NCI-H1417 treated with DMSO at 0.1 percent for 48 hours (cell line): ENCODE results near the gene GPHA2.

Experiments used
- DNase-seq: peaks from one replicate; lab custom pipeline; 2025; lab: John Stamatoyannopoulos, UW

Gene GPHA2

DNA sequence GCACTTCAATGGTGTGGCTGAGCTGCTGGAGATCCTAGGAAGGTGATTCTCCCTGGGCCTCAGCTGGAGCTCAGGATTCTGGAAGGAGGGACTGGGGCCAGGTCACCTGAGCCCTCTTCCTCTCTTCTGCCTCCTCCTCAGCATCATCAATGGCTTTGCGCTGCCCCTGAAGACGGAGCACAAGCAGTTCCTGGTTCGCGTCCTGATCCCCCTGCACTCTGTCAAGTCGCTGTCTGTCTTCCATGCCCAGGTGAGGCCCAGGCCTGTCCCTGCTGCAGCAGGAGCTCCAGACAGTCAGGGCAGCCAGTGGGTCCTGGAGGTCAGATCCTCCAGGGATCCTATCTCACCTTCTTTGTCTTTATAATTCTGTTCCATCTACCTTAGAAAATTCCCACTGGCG lies 5.4 kb downstream of the GPHA2 start:
- DNase-seq: no peak

- DNase-seq: no peak
Observed at GRCh38 chr11:64929625-64930024, 6.1 kb downstream of the GPHA2 start.

DNA sequence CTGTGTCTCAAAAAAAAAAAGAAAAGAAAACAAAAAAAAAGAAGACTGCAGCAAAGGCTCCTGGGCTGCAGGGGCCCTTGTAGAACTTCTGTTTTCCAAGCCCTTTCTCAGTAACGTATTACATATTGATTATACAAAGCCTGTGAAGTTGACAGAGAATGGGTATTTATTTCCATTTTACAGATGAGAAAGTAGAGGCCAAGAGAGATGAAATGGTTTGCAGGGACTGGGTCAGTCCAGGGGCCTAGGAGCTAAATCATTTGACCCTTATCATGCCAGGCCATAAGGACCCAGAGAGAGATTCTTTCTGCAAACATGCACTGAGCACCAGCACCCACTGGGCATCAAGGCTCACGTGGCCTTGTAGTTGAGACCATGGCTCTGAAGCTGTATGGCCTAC lies 6.7 kb downstream of the GPHA2 start:
- DNase-seq: no peak

DNA sequence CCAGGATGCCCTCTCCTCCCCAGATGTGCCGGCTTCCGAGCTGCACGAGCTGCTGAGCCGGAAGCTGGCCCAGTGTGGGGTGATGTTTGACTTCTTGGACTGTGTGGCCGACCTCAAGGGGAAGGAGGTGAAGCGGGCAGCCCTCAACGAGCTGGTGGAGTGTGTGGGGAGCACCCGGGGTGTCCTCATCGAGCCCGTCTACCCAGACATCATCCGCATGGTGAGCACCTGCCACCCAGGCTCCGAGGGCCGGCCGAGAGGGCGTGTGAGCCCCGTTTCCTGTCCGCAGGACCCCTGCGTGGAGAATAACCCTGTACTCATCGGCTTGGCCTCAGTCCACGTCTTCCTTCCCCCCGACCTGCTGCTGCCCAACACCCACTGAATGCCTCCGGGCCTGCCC lies 9.0 kb downstream of the GPHA2 start:
- DNase-seq: no peak

- DNase-seq: no peak
Observed at GRCh38 chr11:64925536-64926436, 9.9 kb downstream of the GPHA2 start.

GRCh38 chr11:64924910-64925284 lies 10.8 kb downstream of the GPHA2 start:
- no peak for DNase-seq

DNA sequence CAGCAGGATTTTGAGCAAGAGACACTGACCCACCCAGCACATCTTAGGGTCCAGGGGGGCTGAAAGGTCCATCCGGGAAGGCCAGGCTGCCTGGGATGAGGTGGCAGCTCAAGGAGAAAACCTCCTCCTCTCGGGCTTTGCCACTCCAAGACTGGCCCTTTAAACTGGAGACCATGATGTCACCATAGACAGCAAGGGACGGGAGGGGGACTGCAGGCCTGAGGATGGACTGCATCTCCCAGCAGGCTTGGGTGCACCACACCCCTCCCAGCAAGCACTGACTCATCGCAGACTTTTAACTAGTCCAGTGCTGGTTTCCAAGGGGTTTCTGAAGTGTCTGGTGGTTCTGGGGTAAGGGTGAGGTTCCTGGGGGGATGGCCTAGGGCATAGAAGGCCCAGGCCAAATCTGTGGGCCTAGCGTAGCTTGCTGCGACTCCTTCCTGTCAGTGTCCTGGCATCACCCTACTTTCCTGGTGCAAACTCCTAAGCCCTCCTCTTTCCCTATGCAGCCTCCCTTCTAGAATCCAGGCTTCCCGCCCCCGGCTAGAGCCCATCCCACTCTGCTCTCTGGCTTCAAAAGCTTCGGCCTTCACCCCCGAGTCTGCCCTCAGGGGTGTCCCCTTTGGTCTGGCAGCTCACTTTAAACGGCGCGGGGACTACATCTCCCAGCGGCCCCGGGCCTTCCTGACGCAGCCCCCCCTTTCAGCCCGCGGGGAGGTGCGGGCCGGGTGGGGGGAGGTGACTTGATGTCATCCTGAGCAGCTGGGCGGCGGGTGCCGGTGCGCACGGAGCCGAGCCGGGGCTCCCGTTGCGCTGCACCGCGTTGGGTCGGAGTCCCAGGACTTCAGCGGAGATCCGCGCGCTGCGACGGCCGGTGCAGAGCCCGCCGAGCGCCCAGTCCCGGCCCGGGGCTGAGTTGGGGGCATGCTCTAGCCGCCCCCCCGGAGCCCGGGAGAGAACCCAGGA lies 11.5 kb downstream of the GPHA2 start, which contains the start of gene PPP2R5B:
Gene PPP2R5B, plus strand, starts transcription at position 746 of the 966 bp plus-strand sequence. CDS start 1,046 bp downstream, outside the sequence.
- DNase-seq: peak; percentile 14

- no peak for DNase-seq
Observed at GRCh38 chr11:64923151-64923661, 12.5 kb downstream of the GPHA2 start.

- DNase-seq: no peak
Observed at GRCh38 chr11:64921384-64921783, 14.3 kb downstream of the GPHA2 start.

DNA sequence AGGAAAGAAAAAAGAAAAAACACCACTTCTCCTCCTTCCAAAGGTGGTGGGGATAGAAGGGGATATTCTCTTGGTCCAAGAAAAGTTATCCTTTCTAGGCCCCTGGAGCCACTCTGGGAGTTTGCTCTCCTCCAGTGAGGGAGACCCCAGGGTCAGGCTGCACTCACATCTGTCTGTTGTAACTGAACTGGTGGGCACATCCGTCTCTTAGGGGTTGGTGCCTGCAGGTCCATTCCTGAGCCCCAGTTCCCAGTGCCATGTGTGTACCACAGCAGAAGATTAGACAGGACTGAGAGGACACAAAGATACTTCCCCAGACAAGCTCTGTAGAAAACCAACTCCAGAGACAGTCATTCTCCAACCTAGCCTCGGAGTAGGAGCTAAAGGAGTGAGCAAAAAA lies 15.6 kb downstream of the GPHA2 start:
- no peak for DNase-seq

GRCh38 chr11:64919627-64920026 lies 16.1 kb downstream of the GPHA2 start:
- DNase-seq: no peak

DNA sequence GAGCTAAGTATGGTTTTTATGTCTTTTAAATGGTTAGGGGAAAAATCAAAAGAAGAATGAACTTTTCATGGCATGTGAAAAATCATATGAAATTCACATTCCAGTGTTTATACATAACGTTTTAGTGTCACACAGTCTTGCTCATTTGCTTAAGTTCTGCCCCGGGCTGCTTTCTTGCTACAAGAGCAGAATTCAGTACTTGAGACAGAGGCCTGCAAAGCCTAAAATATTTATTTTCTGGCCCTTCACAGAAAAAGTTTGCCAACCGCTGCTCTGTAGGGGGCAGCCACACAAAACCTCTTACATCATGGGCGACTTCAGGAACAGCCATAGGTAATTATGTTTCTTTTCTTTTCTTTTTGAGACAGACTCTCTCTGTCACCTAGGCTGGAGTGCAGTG lies 17.7 kb downstream of the GPHA2 start:
- no peak for DNase-seq

DNA sequence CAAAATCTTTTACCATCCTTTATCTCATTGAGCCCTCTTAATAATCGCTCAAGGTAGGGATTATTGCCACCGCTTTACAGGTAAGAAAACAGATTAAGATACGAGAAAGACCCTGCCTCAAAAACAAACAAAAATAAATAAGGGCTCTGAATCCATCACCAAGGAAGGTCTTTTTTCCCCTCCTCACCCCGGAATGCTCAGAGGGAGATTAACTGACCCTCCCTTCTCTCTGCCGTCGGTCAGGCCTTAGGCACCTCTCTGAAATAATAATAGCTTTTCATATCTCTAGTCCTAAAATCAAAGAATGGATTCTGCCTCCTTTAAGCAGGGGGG lies 18.1 kb downstream of the GPHA2 start:
- no peak for DNase-seq

DNA sequence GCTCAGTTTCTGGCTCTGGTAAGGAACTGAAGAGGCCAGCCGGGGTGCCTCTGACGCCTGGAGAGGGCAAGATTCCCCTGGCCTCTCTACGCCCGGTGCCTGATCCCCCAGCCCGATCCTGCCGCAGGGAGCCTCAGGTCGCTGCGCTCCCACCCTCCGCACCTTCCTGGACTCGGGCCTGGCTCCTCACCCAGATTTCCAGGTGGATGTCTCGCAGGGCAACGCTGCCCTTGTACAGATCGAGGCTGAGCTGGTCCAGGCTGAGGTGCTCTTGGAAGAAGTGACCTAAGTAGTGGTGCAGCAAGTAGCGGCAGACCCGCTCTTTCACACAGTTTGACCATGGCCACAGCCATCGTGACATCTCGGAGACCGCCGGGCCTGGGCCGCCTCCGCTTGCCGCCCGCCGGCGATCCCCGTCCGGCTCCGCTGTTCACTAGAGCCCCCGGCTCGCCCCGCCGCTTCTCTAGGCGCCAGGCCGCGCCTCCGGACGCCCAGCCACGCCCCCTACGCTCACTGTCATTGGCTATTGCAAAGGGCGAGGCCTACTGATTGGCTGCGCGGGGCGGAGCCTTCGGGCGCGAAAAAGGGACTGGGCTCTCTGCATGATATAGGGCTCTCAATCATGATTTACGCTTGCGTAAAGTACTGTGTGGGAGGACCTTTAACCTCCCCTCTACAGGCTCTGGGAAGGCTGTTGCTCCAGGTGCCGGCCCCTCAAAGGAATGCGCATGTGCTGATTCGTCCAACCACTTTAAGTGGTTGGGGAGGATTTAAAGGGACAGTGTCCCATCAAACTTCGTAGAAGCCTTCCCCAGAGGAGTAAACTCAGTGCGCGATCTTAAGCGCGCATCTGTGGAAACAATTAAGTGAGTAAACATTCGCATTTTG lies 18.7 kb downstream of the GPHA2 start, which contains the start of gene ATG2A:
Gene ATG2A, minus strand, starts transcription at position 435 of the 888 bp plus-strand sequence. Its CDS starts 74 bp downstream, at position 361.
- DNase-seq: peak; percentile 99

DNA sequence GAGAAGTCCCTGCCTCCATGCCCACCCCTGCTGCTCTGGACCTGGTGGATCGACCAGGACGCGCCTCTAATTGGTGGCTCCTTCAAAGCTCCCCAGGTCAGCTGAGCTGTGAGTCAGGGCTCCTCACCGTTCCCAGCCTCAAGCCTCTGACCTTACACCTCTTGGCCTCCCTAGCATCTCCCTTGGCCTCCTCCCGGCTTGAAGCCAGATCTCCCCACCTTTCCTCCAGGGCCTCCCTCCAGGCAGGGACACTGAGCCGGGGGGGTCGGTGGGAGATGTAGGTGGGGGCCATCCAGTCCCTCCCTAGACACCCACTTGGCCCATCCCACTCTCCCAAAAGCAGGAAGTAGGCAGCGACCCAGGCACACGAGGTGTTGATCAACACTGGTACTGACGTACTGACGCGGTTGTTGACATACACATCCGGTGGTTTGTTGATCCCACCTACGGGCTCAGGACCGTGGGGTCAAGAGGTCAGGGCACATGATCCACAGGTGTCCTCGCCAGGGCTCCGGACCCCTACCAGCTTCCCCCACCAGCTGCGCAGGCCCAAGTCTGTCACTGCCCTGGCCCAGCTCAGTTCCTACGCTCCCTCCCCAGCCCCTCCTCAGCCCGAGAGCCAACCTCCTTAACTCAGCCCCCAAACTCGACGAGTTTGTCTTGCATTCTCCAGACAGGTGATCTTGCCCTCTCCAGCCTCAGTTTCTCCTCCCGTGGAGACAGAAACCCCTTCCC lies 19.5 kb downstream of the GPHA2 start:
- DNase-seq: no peak

GRCh38 chr11:64915376-64915887 lies 20.3 kb downstream of the GPHA2 start:
- DNase-seq: no peak

- no peak for DNase-seq
Observed at GRCh38 chr11:64914123-64914522, 21.6 kb downstream of the GPHA2 start.

DNA sequence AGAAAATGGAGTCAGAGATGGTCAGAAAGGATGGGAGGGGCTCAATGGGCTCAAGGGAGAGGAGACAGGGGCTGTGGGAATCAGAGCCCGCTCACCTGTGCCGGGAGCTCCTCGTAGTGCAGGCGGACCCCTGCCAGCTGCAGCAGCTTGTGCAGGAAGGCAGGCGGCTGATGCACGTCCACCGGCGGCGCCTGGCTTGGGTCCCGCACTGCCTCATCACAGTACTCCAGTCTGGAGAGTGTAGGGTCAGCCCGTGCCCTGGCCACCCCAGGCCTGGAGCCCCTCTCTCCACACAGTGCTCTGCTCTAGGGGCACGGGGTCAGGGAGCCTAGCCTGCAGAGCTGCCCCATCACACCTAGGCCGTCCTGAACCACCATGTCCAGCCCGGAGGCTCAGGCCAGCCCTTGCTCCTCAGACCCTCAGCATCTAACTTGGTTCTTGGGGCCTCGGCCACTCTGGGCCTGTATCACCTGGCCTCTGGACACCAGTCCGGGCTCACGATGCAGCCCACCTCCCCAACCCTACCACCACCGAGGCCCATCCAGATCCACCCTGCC lies 22.4 kb downstream of the GPHA2 start:
- no peak for DNase-seq

DNA sequence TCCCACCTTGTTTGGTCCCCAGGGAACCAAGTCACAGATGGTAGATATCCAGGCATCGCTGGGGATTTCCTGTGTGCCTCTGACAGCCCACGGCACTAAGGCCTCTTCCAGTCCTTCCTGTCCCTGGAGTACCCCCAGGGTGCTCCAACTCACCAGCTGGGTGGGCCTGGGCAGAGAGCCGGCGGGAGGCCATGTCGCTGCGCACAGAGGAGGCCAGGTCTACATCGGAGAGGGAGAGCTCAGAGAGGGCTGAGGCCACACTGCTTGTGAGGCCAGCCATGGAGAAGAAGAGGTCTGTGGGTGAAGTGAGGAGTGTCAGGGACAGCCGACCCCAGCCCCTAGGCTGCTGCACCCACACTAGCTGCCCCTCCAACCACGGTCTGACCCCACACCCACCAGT lies 24.0 kb downstream of the GPHA2 start:
- DNase-seq: no peak

DNA sequence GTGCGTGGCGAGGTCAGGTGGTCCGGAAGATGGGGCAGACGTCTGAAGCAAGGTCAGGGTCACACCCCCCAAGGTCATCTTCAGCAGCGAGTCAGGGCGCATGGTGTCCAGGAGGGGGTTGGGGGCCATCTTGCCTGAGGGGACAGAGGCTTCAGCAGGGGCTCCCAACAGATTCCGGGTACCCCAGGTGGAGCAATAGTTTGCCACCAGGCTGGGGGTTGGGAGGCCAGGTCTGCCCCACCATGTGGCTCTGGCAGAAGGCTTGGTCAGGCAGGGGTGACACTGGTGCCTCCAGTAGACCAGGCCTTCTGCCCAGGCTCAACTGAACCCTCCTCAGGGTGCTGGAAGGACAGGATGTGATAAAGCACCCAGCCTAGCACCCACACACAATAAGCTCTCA lies 24.6 kb downstream of the GPHA2 start:
- no peak for DNase-seq
